AML-193 (cell line): ENCODE results near the gene HOXB3.

ENCODE experiments used
- DNase-seq, 2 experiments: peaks; one replicate each; lab custom pipeline; 2025; lab: John Stamatoyannopoulos, UW

Gene HOXB3

GRCh38 chr17:48597778-48598631 is 8.0 kb upstream of the HOXB3 start:
- DNase-seq = no peak

GRCh38 chr17:48597528-48597777 is 7.4 kb upstream of the HOXB3 start:
- DNase-seq = no peak

GRCh38 chr17:48596735-48597527 is 6.9 kb upstream of the HOXB3 start:
- no peak for DNase-seq

- no peak for DNase-seq
These were observed 6.1 kb upstream of the HOXB3 start for GRCh38 chr17:48596000-48596734.

- no peak for DNase-seq
These were observed 5.4 kb upstream of the HOXB3 start for GRCh38 chr17:48595278-48595999.

GRCh38 chr17:48594538-48595277 is 4.7 kb upstream of the HOXB3 start:
- no peak for DNase-seq

DNA sequence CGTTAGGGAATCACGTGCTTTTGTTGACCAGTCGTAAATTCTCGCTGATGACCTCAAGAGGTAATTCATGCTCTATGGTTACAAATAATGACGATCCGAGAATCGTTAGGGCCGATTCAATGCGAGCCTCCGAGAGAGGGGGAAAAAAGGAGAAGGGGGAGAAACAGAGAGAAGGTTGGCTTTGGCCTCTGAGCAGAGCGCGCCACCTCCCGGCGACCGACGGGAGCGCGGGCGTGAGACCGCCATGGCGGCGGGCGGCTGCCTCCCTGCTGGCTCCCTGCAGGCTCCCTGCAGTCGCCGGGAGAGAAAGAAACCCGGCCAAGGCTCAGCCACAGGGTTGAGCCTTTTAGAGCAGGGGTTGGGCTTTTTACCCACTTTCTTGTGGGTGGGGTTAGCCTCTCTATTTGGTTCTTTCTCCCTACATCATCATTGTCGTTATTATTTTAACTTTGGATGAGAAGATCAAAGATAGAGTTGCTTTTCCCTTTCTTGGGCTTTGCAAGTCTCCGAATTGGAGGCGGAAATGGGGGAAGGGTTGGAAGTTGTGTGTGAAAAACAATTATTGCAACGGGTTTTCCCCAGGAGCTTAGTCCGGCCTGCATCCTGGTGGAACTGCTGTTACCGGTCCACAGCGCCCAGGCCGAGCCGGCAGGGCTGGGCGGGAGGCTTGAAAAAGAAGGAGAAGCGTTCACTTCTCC is 3.9 kb upstream of the HOXB3 start:
- peak; percentile 61 to 63 for DNase-seq

- no peak for DNase-seq
These were observed 3.2 kb upstream of the HOXB3 start, which contains the start of gene HOXB5 for GRCh38 chr17:48593126-48593829. TSS of gene HOXB5 (minus strand) at chr17:48593779. CDS start at chr17:48593682, 97 bp downstream.

DNA sequence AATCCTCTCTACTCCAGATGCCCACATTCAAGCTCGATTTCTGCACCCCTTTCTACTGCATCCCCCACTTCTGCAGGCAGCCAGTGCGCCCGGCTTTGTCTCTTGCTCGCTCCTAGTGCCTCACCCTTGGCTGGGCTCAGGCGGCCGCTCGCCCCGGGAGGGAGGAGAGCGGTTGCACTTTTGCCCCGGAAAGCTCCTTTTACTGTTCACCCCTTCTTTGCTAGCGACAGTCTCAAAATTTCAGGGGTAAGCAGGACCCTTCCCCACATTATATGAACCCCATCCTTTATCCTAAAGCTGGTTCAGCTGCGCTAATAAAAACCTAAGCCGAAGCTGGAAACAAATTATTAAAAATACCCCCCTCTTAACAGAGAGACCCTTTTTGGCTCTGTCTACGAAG is 2.5 kb upstream of the HOXB3 start:
- no peak for DNase-seq

GRCh38 chr17:48592057-48592514 is 2.0 kb upstream of the HOXB3 start:
- DNase-seq = no peak

DNA sequence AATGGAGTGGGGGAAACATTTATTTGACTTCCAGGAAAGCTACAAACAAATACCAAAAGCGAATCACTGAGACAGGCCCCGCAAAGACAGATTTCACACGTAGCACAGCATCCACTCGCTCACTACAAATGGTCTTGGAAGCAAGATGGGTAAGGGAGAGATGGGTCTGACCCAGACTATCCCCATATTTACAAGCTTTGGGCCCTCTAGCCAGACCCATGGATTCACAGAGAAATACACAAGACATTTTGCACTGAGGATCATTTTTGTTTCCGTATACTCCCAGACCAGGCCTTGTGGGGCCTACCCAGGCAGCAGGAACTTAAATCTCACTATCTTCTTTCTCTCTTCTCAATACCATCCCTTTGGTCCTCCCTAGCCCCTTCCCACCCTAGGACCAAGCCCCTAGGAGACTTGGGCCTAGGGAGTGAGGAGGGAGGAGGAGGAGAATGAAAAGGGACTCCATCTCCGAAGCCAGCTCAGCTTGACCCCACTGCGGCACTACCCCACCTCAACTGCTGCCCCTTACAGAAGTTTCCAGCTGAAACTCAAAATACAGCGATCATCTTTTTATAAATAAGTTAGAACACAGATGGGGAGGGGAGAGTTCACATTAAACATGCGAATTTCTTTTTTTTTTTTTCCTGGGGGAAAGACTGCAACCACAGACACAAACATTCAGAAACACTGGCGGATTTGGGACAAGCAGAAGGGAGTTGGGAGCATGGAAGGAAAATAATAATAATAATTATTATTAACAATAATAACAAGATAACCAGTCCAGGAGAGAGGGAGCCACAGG is 1.4 kb upstream of the HOXB3 start:
- DNase-seq = no peak

GRCh38 chr17:48590607-48591161 is 643 bp upstream of the HOXB3 start:
- no peak for DNase-seq

DNA sequence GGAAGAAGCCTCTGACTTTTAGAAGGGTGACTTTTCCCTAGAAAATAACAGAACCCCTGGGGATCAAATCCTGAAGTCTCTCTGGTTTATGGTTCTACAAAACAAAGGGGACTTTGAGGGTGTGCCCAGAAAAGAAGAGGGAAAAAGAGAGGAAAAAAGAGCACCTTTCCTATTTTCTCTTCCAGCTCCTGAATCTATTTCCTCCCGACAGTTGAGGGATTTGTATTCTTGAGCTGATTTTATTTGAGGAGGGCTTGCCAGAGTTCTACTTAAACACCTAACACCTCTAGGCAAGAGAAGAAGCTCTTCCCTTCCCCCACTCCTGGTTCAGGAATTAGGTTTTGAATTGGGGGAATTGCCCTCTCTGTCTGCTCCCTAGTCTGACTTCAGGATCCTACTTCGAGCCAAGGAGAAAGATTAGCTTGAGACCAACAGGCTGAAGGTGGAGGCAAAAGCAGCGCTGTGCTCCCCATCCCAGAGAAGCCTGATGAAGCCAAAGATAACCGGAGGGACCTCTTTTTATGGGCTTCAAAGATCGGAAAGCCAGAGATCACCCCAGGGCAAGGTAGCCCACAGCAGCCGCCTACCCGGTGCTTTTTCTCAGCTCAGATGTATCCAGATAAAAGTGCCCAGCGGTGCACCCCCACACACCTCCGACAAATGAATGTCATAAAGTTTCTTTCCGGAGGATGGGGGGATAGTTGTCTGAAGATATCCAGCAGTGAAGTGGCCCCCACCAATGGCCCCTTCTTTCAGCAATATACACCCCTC is 796 bp downstream of the HOXB3 start:
- no peak for DNase-seq

GRCh38 chr17:48588528-48588927 is 1.5 kb downstream of the HOXB3 start:
- DNase-seq = no peak

DNA sequence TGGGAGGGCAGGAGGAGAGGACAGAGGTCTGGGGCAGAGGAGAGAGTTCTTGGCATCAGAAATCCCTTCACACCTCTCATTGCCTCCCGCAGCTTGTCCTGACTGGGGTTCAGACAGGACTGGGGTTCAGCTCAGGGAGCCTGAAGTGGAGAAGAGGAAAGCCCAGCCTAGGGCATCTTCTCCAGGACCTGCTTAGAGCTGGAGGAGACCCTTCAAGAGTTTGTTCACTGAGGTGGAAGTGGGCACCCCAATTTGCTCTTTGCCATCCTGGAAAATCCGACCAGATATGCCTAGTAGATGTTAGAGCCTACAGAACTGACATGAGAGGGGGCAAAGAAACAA is 2.0 kb downstream of the HOXB3 start:
- no peak for DNase-seq

DNA sequence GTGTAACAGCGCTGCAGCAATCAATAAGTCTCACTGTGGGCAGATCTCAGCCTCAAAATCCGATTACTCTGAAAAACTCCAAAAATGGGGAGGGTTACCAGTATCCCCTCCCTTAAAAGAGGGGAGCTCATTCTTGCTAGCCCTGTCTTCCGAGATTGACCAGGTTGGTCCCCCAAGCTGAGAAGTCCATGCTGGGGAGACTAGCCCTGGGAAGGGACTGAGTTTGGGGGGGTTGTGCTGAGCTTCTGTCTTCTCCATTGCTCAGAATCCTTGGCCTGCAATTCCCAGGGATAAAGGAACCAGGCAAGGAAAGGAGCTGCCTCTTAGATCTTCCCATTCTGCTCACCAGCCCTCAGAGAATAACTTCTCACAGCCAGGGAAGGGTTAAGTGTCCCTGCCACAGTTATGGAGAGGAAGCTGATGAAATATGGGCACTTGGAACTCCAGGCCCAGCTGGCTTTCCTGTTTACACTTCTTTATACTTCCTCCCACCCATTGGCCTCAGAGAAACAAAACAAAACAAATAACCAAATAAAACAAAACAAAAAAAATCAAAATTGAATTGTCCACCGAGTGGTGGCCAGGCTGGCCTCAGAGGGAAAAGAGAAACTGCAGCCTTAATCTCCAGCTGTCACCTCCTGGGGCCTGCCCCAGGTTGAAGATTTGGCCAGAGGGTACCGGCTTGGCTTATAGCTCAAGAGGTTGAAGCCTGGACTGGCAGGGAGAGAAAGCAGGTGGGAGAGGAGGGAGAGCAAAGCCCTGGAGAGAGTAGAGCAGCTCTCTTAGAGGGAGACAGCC is 2.6 kb downstream of the HOXB3 start:
- DNase-seq = no peak
